Thyroid gland (tissue), 4 donors: ENCODE data around the gene PDPK1.
"Not testable (repeated sequence)": the region's sequence is repeated elsewhere in the genome, so short reads cannot be mapped to it uniquely, and the experiment has no call there.

Source experiments
- CTCF ChIP-seq, 6 experiments: fragments of 200-600 bp in 3 of 6; fragments of 450-650 bp in 3 of 6; sonication (generic) in 3 of 6; IDR thresholded peaks; one replicate each; pipeline ENCODE4 v1.5.1; 2016 to 2019; ENCODE audit warnings: antibody characterized with exemption in 6 of 6, mild to moderate bottlenecking in 2 of 6, inconsistent platforms in 1 of 6, moderate library complexity in 1 of 6
- POLR2A ChIP-seq, 2 donors: fragments of 450-650 bp; IDR thresholded peaks; one replicate each; pipeline ENCODE4 v1.6.1; 2017; ENCODE audit warnings: antibody characterized with exemption in 2 of 2, mild to moderate bottlenecking in 2 of 2, moderate library complexity in 1 of 2

GRCh38 chr16:2618964-2619363 is 81.1 kb downstream of the PDPK1 start:
- TF ChIP-seq CTCF, POLR2A (IDR thresholded peaks at IDR 0.05): not testable (repeated sequence)
